Keratinocyte (primary cell): ENCODE data around the gene SLC7A4.

Experiments used
- EZH2 ChIP-seq: IDR thresholded peaks from one replicate; pipeline ENCODE4 v1.6.1; 2012; ENCODE audit warnings: inconsistent platforms, mild to moderate bottlenecking, low read length, moderate library complexity
- TF ChIP-seq, protein P1 (sequence below), 3 experiments: IDR thresholded peaks in 1 of 3; conservative IDR thresholded peaks in 1 of 3; optimal IDR thresholded peaks in 1 of 3; 2 replicates in 2 of 3; 3 replicates in 1 of 3; pipeline versions ENCODE3 to v1.5.1; 2011; ENCODE audit warnings: low read length in 3 of 3, mild to moderate bottlenecking in 3 of 3, moderate library complexity in 2 of 3, control low read depth in 1 of 3, inconsistent platforms in 1 of 3; ENCODE audit not compliant: insufficient read depth in 2 of 3; ENCODE audit errors: extremely low read depth in 1 of 3

DNA sequence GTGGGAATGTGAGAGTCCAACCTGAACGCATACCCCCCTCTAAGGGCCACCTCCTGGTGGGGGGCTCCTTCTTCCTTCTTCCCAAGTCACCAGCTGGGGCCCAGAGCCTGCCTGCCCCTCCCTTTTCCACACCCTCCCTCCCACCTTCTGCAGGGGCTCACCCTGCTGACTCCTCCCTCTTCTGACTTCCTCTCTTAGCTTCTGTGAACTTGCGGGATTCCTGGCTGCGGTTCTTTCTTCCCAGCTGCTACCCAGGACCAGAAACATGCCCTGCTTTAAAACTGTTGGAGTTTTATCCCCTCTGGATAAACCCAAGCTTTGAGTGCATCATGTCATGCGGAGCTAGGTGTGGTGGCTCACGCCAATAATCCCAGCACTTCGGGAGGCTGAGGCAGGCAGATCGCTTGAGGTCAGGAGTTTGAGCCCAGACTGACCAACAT lies 23.5 kb upstream of the SLC7A4 start:
- TF ChIP-seq, protein P1, sequence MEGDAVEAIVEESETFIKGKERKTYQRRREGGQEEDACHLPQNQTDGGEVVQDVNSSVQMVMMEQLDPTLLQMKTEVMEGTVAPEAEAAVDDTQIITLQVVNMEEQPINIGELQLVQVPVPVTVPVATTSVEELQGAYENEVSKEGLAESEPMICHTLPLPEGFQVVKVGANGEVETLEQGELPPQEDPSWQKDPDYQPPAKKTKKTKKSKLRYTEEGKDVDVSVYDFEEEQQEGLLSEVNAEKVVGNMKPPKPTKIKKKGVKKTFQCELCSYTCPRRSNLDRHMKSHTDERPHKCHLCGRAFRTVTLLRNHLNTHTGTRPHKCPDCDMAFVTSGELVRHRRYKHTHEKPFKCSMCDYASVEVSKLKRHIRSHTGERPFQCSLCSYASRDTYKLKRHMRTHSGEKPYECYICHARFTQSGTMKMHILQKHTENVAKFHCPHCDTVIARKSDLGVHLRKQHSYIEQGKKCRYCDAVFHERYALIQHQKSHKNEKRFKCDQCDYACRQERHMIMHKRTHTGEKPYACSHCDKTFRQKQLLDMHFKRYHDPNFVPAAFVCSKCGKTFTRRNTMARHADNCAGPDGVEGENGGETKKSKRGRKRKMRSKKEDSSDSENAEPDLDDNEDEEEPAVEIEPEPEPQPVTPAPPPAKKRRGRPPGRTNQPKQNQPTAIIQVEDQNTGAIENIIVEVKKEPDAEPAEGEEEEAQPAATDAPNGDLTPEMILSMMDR (optimal IDR thresholded peaks at IDR 0.05 in 1 of 3, IDR thresholded peaks at IDR 0.05 in 1 of 3, conservative IDR thresholded peaks at IDR 0.05 in 1 of 3; ENCODE audit: extremely low read depth in 1 of 3, insufficient read depth in 2 of 3, low read length in 3 of 3) = no peak
- TF ChIP-seq EZH2 = no peak
